Measurements from ENCODE around the gene MVB12A. TPM values are rescaled to one million over a fixed set of nuclear protein-coding genes. Genes with fewer than 3 reads are reported as not detected.

Gene MVB12A
- polyA plus RNA-seq, 3 donors = 43.2 to 47.8 (median 43.7) TPM

DNA sequence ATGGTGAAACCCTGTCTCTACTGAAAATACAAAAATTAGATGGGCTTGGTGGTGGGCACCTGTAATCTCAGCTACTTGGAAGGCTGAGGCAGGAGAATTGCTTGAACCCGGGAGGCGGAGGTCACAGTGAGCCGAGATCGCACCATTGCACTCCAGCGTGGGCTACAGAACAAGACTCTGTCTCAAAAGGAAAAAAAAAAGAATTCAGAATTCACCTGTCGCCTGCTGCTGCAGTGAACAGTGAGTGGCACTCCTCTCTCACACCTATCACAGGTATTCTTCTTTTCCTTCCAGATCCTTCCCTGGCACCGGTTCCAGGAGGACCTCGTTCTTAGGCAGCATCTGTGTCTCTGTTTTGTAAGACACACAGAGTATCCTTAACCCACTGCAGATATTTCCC, 5.8 kb upstream of the MVB12A start:
- Histone ChIP-seq H4K20me1 (ENCODE audit: insufficient read depth, low read length) (peaks cover 25% of the 10 kb centered on the region), H3K4me1 (ENCODE audit: control insufficient read depth in 1 of 2, insufficient read depth in 2 of 2, low read length in 2 of 2) (peaks cover 3 to 4% of the 10 kb centered on the region in 2 donors), H3K27me3 (ENCODE audit: control insufficient read depth in 2 of 2, insufficient read depth in 2 of 2, low read length in 2 of 2) (no peaks in the 10 kb centered on the region), H3K4me3 (replicated peaks in 1 of 3; ENCODE audit: low read depth in 2 of 3, low read length in 3 of 3) (no peak overlapping the region), H2AFZ (ENCODE audit: insufficient read depth, low read depth, low read length, poor library complexity, severe bottlenecking) (no peak overlapping the region), H3K27ac (ENCODE audit: low read depth in 1 of 2, low read length in 2 of 2) (no peak overlapping the region), H3K36me3 (replicated peaks in 1 of 2; ENCODE audit: control insufficient read depth in 1 of 2, insufficient read depth in 2 of 2, low read length in 2 of 2) (peaks cover 36 to 56% of the 10 kb centered on the region in 2 donors), H3K4me2 (replicated peaks; ENCODE audit: extremely low read depth, low read length, poor library complexity, severe bottlenecking) (no peak overlapping the region), H3K79me2 (ENCODE audit: insufficient read depth, low read length) (peaks cover 11% of the 10 kb centered on the region), H3K9ac (ENCODE audit: insufficient read depth, low read length, poor library complexity, severe bottlenecking) (no peak overlapping the region), H3K9me3 (replicated peaks in 1 of 2; ENCODE audit: control insufficient read depth in 1 of 2, insufficient read depth in 1 of 2, low read length in 2 of 2) (no peaks in the 10 kb centered on the region)
- Mint-ChIP-seq H3K4me3 (no peak overlapping the region), H3K4me1 (peaks cover 16% of the 10 kb centered on the region), H3K27ac (no peak overlapping the region), H3K36me3 (peaks cover 46 to 67% of the 10 kb centered on the region in 2 donors), H3K27me3 (ENCODE audit: low read depth in 3 of 3) (no peaks in the 10 kb centered on the region), H3K9me3 (no peaks in the 10 kb centered on the region)
- intact Hi-C loops (cut with micrococcal nuclease) = no loop called here
- no peak for DNase-seq
- TF ChIP-seq, protein P1, sequence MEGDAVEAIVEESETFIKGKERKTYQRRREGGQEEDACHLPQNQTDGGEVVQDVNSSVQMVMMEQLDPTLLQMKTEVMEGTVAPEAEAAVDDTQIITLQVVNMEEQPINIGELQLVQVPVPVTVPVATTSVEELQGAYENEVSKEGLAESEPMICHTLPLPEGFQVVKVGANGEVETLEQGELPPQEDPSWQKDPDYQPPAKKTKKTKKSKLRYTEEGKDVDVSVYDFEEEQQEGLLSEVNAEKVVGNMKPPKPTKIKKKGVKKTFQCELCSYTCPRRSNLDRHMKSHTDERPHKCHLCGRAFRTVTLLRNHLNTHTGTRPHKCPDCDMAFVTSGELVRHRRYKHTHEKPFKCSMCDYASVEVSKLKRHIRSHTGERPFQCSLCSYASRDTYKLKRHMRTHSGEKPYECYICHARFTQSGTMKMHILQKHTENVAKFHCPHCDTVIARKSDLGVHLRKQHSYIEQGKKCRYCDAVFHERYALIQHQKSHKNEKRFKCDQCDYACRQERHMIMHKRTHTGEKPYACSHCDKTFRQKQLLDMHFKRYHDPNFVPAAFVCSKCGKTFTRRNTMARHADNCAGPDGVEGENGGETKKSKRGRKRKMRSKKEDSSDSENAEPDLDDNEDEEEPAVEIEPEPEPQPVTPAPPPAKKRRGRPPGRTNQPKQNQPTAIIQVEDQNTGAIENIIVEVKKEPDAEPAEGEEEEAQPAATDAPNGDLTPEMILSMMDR (IDR thresholded peaks at IDR 0.05) = no peak
- 95% methylated on average over 8 of the region's 8 CpGs for WGBS (ENCODE audit: insufficient coverage)

DNA sequence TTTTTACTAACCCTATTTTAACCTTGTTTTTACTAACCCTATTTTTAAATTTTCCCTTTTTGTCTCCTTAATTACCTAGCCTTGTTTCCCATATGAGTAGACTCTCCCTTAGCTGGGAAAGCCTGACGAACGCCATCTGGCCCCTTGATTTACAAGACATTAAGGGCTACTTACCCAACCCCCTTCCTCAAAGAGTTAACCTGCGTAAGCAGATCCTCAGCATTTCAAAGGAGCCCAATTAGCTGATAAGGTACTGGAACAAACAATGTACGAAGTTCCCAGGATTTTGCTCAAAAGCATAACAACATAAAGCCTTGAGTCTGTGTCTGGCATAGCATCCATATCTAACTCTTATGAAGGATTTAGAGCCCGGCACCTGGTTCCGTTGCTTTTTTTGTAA, 4.7 kb upstream of the MVB12A start:
- Mint-ChIP-seq H3K27ac (no peak overlapping the region), H3K27me3 (ENCODE audit: low read depth in 3 of 3) (no peaks in the 10 kb centered on the region), H3K36me3 (peaks cover 46 to 61% of the 10 kb centered on the region in 2 donors), H3K4me3 (no peak overlapping the region), H3K9me3 (no peaks in the 10 kb centered on the region), H3K4me1 (peaks cover 21% of the 10 kb centered on the region)
- Histone ChIP-seq H3K4me3 (replicated peaks in 1 of 3; ENCODE audit: low read depth in 2 of 3, low read length in 3 of 3) (no peak overlapping the region), H3K79me2 (ENCODE audit: insufficient read depth, low read length) (peaks cover under 1% of the 10 kb centered on the region), H3K36me3 (replicated peaks in 1 of 2; ENCODE audit: control insufficient read depth in 1 of 2, insufficient read depth in 2 of 2, low read length in 2 of 2) (peaks cover 36 to 51% of the 10 kb centered on the region in 2 donors), H3K9ac (ENCODE audit: insufficient read depth, low read length, poor library complexity, severe bottlenecking) (no peak overlapping the region), H2AFZ (ENCODE audit: insufficient read depth, low read depth, low read length, poor library complexity, severe bottlenecking) (no peak overlapping the region), H3K27ac (ENCODE audit: low read depth in 1 of 2, low read length in 2 of 2) (no peak overlapping the region), H4K20me1 (ENCODE audit: insufficient read depth, low read length) (peaks cover 25% of the 10 kb centered on the region), H3K27me3 (ENCODE audit: control insufficient read depth in 2 of 2, insufficient read depth in 2 of 2, low read length in 2 of 2) (no peaks in the 10 kb centered on the region), H3K4me1 (ENCODE audit: control insufficient read depth in 1 of 2, insufficient read depth in 2 of 2, low read length in 2 of 2) (peaks cover 7 to 12% of the 10 kb centered on the region in 2 donors), H3K9me3 (replicated peaks in 1 of 2; ENCODE audit: control insufficient read depth in 1 of 2, insufficient read depth in 1 of 2, low read length in 2 of 2) (no peaks in the 10 kb centered on the region), H3K4me2 (replicated peaks; ENCODE audit: extremely low read depth, low read length, poor library complexity, severe bottlenecking) (no peak overlapping the region)
- intact Hi-C loops (cut with micrococcal nuclease) = loop anchor here in 1 of 2 donors (5.0 kb wide), 1 partner anchor 1502 kb away; the partner anchor contains the start of genes COPE and DDX49
- DNase-seq = no peak
- 94% methylated on average over 4 of the region's 6 CpGs for WGBS (ENCODE audit: insufficient coverage)
- TF ChIP-seq, protein P1 (IDR thresholded peaks at IDR 0.05) = no peak

Data from CD14-positive monocyte (primary cell).